ENCODE data around the gene STEAP1. TPM values are rescaled to one million over a fixed set of nuclear protein-coding genes. Genes with fewer than 3 reads are reported as not detected.
"Not testable (repeated sequence)": the region's sequence is repeated elsewhere in the genome, so short reads cannot be mapped to it uniquely, and the experiment has no call there.

Gene STEAP1
- total and polyA plus RNA-seq, 9 of the 15 experiments (the other 6 are each of a cell fraction or from before 2014, with no cell fraction given): 2.7 to 6.8 (median 5.1) TPM

DNA sequence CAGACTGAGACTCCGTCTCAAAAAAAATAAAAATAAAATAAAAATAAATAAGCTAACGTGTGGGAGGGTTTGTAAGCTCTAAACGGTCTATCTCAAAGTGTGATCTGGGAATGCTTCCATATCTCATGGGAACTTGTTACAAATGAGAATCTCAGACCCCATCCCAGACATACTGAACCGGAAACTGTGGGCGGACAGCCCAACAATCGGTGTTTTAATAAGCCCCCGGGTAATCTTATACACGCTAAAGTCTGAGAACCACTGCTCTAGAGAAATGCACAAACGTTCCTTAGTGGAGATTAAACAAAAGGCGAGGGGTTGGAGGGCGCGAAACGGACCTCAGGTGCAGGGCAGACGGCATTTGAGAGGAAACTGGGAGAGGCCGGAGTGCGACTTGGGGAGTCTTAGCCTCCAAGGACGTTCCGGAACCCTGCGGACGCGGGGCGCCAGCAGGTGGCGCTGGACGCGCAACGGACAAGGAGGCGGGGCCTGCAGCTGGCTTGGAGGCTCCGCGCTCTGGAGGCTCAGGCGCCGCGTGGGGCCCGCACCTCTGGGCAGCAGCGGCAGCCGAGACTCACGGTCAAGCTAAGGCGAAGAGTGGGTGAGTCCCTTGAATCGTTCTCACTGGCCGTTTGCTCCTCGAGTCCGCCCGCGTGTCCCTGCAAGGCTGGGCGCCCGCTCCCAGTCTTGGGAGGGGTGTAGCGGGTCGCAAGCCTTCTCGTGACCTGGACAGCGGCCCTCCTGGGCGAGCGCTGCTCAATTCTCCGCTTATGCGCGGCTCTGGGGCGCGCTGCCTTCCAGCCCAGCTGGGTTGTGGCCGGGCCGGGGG lies at the start of gene STEAP1 (continued):
- TF ChIP-seq ZNF511 (CRISPR knock-in tag; IDR thresholded peaks at IDR 0.05) (peak; percentile 77; the same call in 1 of the 2 replicates), CCNT2 (IDR thresholded peaks at IDR 0.05; ENCODE audit: borderline replicate concordance, extremely low read depth, insufficient read length, low read depth, low read length) (peak; percentile 37), RBFOX2 (IDR thresholded peaks at IDR 0.05; ENCODE audit: low read depth, low read length) (peak; percentile 71), TEAD4 (IDR thresholded peaks at IDR 0.05; ENCODE audit: low read length) (peak; percentile 22; the same call in 1 of the 2 replicates), MNT (conservative IDR thresholded peaks at IDR 0.05) (peak in 1 of 2 experiments; percentile 49; a peak in 1 of 4 replicates), MAX (CRISPR knock-in tag; IDR thresholded peaks at IDR 0.05) (peak; percentile 51), MTA3 (IDR thresholded peaks at IDR 0.05; ENCODE audit: borderline replicate concordance) (peak; percentile 46; the same call in 1 of the 2 replicates), ETV1 (tag; conservative IDR thresholded peaks at IDR 0.05; ENCODE audit: low read depth) (0 out of 2 replicates have a peak, but pooled peaks have one; percentile 37), GMEB1 (CRISPR knock-in tag; IDR thresholded peaks at IDR 0.05) (peak; percentile 19; the same call in 1 of the 2 replicates), FIP1L1 (IDR thresholded peaks at IDR 0.05; ENCODE audit: low read depth, low read length, poor library complexity, severe bottlenecking) (peak; percentile 60)
- TF ChIP-seq, protein P1, sequence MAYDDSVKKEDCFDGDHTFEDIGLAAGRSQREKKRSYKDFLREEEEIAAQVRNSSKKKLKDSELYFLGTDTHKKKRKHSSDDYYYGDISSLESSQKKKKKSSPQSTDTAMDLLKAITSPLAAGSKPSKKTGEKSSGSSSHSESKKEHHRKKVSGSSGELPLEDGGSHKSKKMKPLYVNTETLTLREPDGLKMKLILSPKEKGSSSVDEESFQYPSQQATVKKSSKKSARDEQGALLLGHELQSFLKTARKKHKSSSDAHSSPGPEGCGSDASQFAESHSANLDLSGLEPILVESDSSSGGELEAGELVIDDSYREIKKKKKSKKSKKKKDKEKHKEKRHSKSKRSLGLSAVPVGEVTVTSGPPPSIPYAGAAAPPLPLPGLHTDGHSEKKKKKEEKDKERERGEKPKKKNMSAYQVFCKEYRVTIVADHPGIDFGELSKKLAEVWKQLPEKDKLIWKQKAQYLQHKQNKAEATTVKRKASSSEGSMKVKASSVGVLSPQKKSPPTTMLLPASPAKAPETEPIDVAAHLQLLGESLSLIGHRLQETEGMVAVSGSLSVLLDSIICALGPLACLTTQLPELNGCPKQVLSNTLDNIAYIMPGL (CRISPR knock-in tag; IDR thresholded peaks at IDR 0.05): peak; percentile 69; the same call in 1 of the 2 replicates
- TF ChIP-seq, protein P2, sequence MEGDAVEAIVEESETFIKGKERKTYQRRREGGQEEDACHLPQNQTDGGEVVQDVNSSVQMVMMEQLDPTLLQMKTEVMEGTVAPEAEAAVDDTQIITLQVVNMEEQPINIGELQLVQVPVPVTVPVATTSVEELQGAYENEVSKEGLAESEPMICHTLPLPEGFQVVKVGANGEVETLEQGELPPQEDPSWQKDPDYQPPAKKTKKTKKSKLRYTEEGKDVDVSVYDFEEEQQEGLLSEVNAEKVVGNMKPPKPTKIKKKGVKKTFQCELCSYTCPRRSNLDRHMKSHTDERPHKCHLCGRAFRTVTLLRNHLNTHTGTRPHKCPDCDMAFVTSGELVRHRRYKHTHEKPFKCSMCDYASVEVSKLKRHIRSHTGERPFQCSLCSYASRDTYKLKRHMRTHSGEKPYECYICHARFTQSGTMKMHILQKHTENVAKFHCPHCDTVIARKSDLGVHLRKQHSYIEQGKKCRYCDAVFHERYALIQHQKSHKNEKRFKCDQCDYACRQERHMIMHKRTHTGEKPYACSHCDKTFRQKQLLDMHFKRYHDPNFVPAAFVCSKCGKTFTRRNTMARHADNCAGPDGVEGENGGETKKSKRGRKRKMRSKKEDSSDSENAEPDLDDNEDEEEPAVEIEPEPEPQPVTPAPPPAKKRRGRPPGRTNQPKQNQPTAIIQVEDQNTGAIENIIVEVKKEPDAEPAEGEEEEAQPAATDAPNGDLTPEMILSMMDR (IDR thresholded peaks at IDR 0.05 in 2 of 3, conservative IDR thresholded peaks at IDR 0.05 in 1 of 3; ENCODE audit: insufficient read depth in 2 of 3, low read depth in 1 of 3, low read length in 3 of 3): peak; percentile 78 to 89 (median 84)
- not testable (repeated sequence) for TF ChIP-seq TEAD4 (CRISPR knock-in tag; IDR thresholded peaks at IDR 0.05; ENCODE audit: borderline replicate concordance)
- TF ChIP-seq, protein P3, sequence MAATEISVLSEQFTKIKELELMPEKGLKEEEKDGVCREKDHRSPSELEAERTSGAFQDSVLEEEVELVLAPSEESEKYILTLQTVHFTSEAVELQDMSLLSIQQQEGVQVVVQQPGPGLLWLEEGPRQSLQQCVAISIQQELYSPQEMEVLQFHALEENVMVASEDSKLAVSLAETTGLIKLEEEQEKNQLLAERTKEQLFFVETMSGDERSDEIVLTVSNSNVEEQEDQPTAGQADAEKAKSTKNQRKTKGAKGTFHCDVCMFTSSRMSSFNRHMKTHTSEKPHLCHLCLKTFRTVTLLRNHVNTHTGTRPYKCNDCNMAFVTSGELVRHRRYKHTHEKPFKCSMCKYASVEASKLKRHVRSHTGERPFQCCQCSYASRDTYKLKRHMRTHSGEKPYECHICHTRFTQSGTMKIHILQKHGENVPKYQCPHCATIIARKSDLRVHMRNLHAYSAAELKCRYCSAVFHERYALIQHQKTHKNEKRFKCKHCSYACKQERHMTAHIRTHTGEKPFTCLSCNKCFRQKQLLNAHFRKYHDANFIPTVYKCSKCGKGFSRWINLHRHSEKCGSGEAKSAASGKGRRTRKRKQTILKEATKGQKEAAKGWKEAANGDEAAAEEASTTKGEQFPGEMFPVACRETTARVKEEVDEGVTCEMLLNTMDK (IDR thresholded peaks at IDR 0.05; ENCODE audit: borderline replicate concordance, insufficient read depth, low read depth, low read length, poor library complexity, severe bottlenecking): peak; percentile 81
